ENCODE measurements around the gene SUN3. TPM values are rescaled to one million over a fixed set of nuclear protein-coding genes. Genes with fewer than 3 reads are reported as not detected.

SUN3 gene
- polyA plus RNA-seq, 1 of the 3 experiments (the other 2 are of a cell fraction), result 0.12 TPM

- Histone ChIP-seq H4K20me1 (ENCODE audit: insufficient read depth) (no peaks in the 10 kb centered on the region), H2AFZ (ENCODE audit: low read depth) (no peak overlapping the region), H3K4me1 (ENCODE audit: control insufficient read depth in 1 of 2, insufficient read depth in 2 of 2, low read depth in 1 of 2, low read length in 1 of 2) (peaks cover 0 to 2% of the 10 kb centered on the region in 2 experiments; a peak in 2 of 4 replicates), H3K4me3 (ENCODE audit: low read depth in 2 of 2, low read length in 1 of 2) (no peak overlapping the region), H3K36me3 (replicated peaks in 1 of 2; ENCODE audit: control insufficient read depth in 1 of 2, insufficient read depth in 2 of 2, low read length in 1 of 2) (peaks cover 70 to 78% of the 10 kb centered on the region in 2 experiments), H3K27ac (ENCODE audit: low read depth in 2 of 2, low read length in 1 of 2) (no peak overlapping the region), H3F3A (replicated peaks; ENCODE audit: insufficient read depth) (peaks cover 14% of the 10 kb centered on the region), H3K27me3 (ENCODE audit: insufficient read depth) (no peaks in the 10 kb centered on the region), H3K9ac (no peak overlapping the region), H3K79me2 (ENCODE audit: insufficient read depth) (no peaks in the 10 kb centered on the region), H3K9me2 (no peaks in the 10 kb centered on the region), H3K4me2 (no peak overlapping the region), H3K9me3 (no peaks in the 10 kb centered on the region)
- TF ChIP-seq FOXM1 (IDR thresholded peaks at IDR 0.05; ENCODE audit: low read depth), result no peak
- no peak for TF ChIP-seq GATA2 (CRISPR knock-in tag; IDR thresholded peaks at IDR 0.05)
- no peak for TF ChIP-seq NFIC (IDR thresholded peaks at IDR 0.05; ENCODE audit: borderline replicate concordance)
- TF ChIP-seq TAF1 (IDR thresholded peaks at IDR 0.05; ENCODE audit: borderline replicate concordance, low read depth, low read length), result no peak
- ChIA-PET POLR2A (no interaction called here), CTCF (interaction anchor here (0.6 to 10.9 kb wide), 7 partner anchors 10 to 701 kb away, joined by 3 to 221 read pairs (median 5); partner anchors contain the start of gene PKD1L1)
- no peak for DNase-seq
- WGBS (ENCODE audit: low lambda C conversion rate), result 71% methylated on average over 2 of the region's 2 CpGs
These were observed 61.2 kb downstream of the SUN3 start for GRCh38 chr7:47967708-47968107.

GRCh38 chr7:47967123-47967522, 61.8 kb downstream of the SUN3 start:
- WGBS (ENCODE audit: low lambda C conversion rate), result 96% methylated on average over 5 of the region's 5 CpGs
- no peaks in the 10 kb centered on the region for H3K9me3 ChIP-seq
- TF ChIP-seq REST (IDR thresholded peaks at IDR 0.05; ENCODE audit: low read depth, low read length), result no peak
- H3F3A ChIP-seq (replicated peaks; ENCODE audit: insufficient read depth), result peaks cover 15% of the 10 kb centered on the region
- peaks cover 73 to 78% of the 10 kb centered on the region in 2 experiments for H3K36me3 ChIP-seq (replicated peaks in 1 of 2; ENCODE audit: control insufficient read depth in 1 of 2, insufficient read depth in 2 of 2, low read length in 1 of 2)
- H3K27ac ChIP-seq (ENCODE audit: low read depth in 2 of 2, low read length in 1 of 2), result no peak overlapping the region
- no peaks in the 10 kb centered on the region for H3K9me2 ChIP-seq
- H3K9ac ChIP-seq, result no peak overlapping the region
- CTCF ChIA-PET, result interaction anchor here (1.4 to 10.9 kb wide), 5 partner anchors 10 to 143 kb away, joined by 4 to 221 read pairs (median 5); partner anchors contain the start of gene PKD1L1
- peaks cover 0 to 2% of the 10 kb centered on the region in 2 experiments; a peak in 2 of 4 replicates for H3K4me1 ChIP-seq (ENCODE audit: control insufficient read depth in 1 of 2, insufficient read depth in 2 of 2, low read depth in 1 of 2, low read length in 1 of 2)
- POLR2A ChIA-PET, result no interaction called here
- H3K79me2 ChIP-seq (ENCODE audit: insufficient read depth), result no peaks in the 10 kb centered on the region
- DNase-seq, result no peak
- H3K4me3 ChIP-seq (ENCODE audit: low read depth in 2 of 2, low read length in 1 of 2), result no peak overlapping the region
- no peaks in the 10 kb centered on the region for H4K20me1 ChIP-seq (ENCODE audit: insufficient read depth)
- H3K4me2 ChIP-seq, result no peak overlapping the region
- no peak overlapping the region for H2AFZ ChIP-seq (ENCODE audit: low read depth)
- H3K27me3 ChIP-seq (ENCODE audit: insufficient read depth), result no peaks in the 10 kb centered on the region

GRCh38 chr7:47965456-47965855, 63.5 kb downstream of the SUN3 start:
- no peak overlapping the region for H3K4me2 ChIP-seq
- H3K4me3 ChIP-seq (ENCODE audit: low read depth in 2 of 2, low read length in 1 of 2), result no peak overlapping the region
- H3K27ac ChIP-seq (ENCODE audit: low read depth in 2 of 2, low read length in 1 of 2), result no peak overlapping the region
- 97% methylated on average over 5 of the region's 5 CpGs for WGBS (ENCODE audit: low lambda C conversion rate)
- CTCF ChIA-PET, result interaction anchor here (2.9 to 10.9 kb wide), 3 partner anchors 16 to 700 kb away, joined by 11 to 221 read pairs (median 63); partner anchors contain the start of gene PKD1L1
- H3K9ac ChIP-seq, result no peak overlapping the region
- TF ChIP-seq MXI1 (IDR thresholded peaks at IDR 0.05; ENCODE audit: low read depth, low read length), result no peak
- TF ChIP-seq NFIC (IDR thresholded peaks at IDR 0.05; ENCODE audit: borderline replicate concordance), result no peak
- TF ChIP-seq RFX5 (IDR thresholded peaks at IDR 0.05; ENCODE audit: low read length), result no peak
- no peak for TF ChIP-seq RAD21 (IDR thresholded peaks at IDR 0.05; ENCODE audit: low read length)
- TF ChIP-seq RXRA (IDR thresholded peaks at IDR 0.05; ENCODE audit: borderline replicate concordance, low read depth), result no peak
- TF ChIP-seq POLR2AphosphoS5 (IDR thresholded peaks at IDR 0.05; ENCODE audit: low read depth, low read length), result no peak
- no peak for TF ChIP-seq EP300 (IDR thresholded peaks at IDR 0.05; ENCODE audit: borderline replicate concordance in 1 of 2, low read depth in 1 of 2, low read length in 1 of 2)
- H3F3A ChIP-seq (replicated peaks; ENCODE audit: insufficient read depth), result peaks cover 5% of the 10 kb centered on the region
- peaks cover 0 to 2% of the 10 kb centered on the region in 2 experiments; a peak in 2 of 4 replicates for H3K4me1 ChIP-seq (ENCODE audit: control insufficient read depth in 1 of 2, insufficient read depth in 2 of 2, low read depth in 1 of 2, low read length in 1 of 2)
- H3K9me2 ChIP-seq, result no peaks in the 10 kb centered on the region
- no peaks in the 10 kb centered on the region for H3K79me2 ChIP-seq (ENCODE audit: insufficient read depth)
- DNase-seq, result no peak
- no peaks in the 10 kb centered on the region for H4K20me1 ChIP-seq (ENCODE audit: insufficient read depth)
- H3K9me3 ChIP-seq, result no peaks in the 10 kb centered on the region
- no peak overlapping the region for H2AFZ ChIP-seq (ENCODE audit: low read depth)
- H3K36me3 ChIP-seq (replicated peaks in 1 of 2; ENCODE audit: control insufficient read depth in 1 of 2, insufficient read depth in 2 of 2, low read length in 1 of 2), result peaks cover 71 to 75% of the 10 kb centered on the region in 2 experiments
- POLR2A ChIA-PET, result no interaction called here
- no peaks in the 10 kb centered on the region for H3K27me3 ChIP-seq (ENCODE audit: insufficient read depth)
